ENCODE measurements around the gene PIAS1.

Gene PIAS1

DNA sequence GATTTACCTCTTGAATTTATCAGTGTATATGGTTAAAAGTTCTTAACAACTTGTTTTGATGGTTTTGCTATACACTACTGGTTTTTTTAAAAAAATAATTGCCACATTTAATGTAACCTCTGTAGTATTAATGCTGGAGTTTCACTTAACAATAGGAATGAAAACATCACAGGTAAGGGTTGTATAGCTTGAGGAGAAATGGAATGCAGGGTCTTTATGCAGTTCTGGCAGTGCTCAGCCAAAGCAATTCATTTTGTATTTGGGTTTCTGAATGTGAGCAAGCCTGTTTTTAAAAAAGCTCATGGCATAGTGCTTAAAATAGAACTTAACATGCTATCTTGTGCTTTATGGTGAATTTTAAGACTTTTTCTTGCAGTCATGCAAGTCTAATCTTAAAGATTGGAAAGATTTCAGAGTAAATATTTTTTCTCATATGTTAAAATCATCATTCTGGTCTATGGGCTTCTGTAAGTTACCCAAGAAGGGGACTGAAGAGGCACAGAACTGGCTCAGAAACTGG is 8.9 kb downstream of the PIAS1 start:
- DNase-seq (ENCODE audit: low read depth, low spot score), result no peak

DNA sequence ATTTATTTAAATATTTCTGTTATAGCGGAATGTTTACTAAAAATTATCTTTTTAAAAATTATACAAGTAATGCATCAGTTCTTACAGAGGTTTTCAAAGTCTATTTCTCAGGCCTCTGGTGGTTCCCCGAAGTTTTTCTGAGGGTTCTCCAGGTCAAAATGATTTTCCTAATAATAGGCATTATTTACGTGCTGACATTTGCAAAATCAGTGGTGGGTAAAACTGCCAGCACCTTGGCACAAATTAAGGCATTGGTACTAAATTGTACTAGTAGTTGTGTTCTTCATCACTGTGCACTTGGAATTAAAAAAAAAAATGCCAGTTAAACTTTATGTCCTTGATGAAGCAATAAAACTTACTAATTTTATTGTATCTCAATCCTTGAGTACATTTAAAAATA is 9.5 kb downstream of the PIAS1 start:
- DNase-seq (ENCODE audit: low read depth, low spot score), result no peak

GRCh38 chr15:68073576-68074288 is 19.6 kb downstream of the PIAS1 start:
- DNase-seq (ENCODE audit: low read depth, low spot score), result no peak

DNA sequence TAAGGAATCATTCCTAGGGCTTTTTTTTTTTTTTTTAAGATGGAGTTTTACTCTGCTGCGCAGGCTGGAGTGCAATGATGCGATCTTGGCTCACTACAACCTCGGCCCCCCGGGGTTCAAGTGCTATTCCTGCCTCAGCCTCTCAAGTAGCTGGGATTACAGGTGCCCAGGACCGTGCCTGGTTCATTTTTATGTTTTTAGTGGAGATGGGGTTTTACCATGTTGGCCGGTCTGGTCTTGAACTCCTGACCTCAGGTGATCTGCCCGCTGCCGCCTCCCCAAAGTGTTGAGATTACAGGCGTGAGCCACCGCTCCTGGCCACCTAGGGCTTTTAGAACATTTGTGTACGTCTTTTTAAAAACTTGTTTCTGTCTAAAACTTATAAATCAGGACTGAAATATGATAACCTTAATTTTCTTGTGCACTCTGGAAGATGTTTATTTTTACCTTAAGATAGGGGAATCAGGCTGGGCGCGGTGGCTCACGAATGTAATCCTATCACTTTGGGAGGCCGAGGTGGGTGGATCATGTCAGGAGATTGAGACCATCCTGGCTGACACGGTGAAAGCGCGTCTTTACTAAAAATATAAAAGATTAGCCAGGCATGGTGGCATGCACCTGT is 21.8 kb downstream of the PIAS1 start:
- no peak for DNase-seq (ENCODE audit: low read depth, low spot score)

DNA sequence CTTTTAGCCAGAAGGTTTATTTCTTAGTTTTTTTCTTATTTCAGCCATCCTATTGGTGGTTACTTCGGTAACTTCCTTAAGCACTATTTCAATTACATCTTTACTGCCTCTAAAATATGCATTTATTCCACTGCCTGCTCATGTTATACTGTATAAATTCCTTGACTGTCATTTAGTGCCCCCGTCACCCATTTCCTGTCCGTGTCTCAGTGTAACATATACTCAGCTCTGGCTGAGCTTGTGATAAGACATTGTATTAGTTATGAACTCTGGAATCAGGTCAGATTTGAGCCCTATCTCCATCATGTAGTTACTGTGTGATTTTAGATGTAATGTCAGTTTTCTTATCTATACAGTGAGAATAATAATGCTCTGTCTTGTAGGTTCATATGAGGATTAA is 24.2 kb downstream of the PIAS1 start:
- DNase-seq (ENCODE audit: low read depth, low spot score), result no peak

DNA sequence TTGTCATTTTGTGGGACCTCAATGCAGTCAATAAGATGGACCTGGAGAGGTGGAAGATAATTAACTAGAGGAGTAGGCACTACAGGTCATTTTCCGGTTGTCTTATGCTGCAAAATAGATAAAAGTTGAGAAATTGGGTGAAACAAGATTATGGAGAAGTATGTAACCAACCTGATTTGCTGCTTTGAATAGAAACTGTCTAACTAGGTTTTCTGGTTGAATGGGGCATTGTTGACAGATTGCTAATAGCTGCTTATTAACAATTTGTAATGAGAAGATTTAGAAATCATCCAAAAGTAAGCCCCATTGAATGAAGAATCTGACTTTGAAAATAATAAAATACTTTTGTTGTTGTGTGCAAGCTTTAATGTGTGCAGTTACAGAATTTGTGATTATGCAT is 26.2 kb downstream of the PIAS1 start:
- DNase-seq (ENCODE audit: low read depth, low spot score), result no peak

DNA sequence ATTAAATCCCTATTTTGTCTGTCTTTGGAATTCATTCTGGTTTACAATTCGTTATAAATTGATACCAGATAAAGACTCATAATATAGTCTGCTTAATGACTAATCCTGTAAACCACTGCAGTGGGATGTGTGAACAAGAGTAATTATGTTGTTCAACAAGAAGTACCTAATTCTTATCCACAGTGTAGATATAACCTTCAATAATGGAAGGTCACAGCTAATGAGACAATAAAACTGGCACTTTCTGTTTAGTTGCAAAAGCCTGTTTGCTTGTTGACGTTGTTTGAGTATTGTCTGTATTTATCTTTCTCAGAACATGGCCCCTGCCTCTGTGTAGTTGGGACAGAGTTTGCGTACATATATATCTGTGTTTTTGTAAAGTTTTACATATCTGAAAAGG is 26.7 kb downstream of the PIAS1 start:
- no peak for DNase-seq (ENCODE audit: low read depth, low spot score)

DNA sequence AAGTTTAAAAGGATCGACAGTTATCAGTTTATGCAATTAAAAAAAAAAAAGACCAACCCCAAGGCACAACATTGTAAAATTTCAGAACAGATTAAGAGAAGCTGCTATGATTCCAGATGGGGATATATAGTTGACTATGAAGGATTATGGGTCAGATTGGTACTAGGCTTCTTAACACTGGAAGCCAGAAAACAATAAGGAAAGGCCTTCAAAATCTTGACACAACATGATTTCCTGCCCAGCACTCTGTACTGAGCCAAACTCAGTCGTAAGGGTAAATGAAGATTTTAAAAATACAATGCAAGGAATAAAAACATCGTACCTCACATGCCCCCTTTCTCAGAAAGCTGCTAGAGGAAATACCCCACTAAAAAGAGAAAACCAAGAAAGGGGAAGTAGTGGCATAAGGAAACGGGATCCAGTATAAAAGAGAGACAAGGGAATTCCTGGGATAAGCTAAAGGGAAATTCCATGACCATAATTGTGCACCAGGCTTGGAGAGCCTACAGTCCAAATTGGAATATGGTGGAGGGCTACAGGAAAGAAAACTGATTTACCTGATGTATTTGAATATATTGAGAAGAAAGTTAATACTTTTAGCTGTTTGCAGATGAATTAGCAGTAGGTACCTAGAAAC is 27.9 kb downstream of the PIAS1 start:
- DNase-seq (ENCODE audit: low read depth, low spot score), result no peak

- DNase-seq (ENCODE audit: low read depth, low spot score), result no peak
Measured at GRCh38 chr15:68082735-68083134, 28.6 kb downstream of the PIAS1 start.

- no peak for DNase-seq (ENCODE audit: low read depth, low spot score)
Measured at GRCh38 chr15:68083463-68083862, 29.3 kb downstream of the PIAS1 start.

GRCh38 chr15:68085052-68085451 is 30.9 kb downstream of the PIAS1 start:
- no peak for DNase-seq (ENCODE audit: low read depth, low spot score)

DNA sequence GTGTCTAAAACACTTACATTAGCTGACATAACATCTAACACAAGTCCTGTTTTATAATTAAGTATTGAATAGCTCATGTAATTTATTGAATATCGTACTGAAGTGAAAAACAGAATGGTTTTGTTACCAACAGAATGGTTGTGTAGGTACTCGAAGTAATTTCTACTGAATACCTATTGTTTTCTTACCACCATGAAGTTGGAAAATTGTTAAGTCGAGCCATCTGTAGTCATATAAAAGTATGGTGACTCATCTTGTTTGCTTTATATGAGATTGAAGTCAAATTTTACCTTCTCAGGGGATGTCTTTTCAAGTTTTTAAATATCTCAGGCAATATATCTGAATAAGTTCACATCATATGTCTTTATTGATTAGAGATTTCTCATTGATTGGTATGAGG is 37.6 kb downstream of the PIAS1 start:
- DNase-seq (ENCODE audit: low read depth, low spot score), result no peak

DNA sequence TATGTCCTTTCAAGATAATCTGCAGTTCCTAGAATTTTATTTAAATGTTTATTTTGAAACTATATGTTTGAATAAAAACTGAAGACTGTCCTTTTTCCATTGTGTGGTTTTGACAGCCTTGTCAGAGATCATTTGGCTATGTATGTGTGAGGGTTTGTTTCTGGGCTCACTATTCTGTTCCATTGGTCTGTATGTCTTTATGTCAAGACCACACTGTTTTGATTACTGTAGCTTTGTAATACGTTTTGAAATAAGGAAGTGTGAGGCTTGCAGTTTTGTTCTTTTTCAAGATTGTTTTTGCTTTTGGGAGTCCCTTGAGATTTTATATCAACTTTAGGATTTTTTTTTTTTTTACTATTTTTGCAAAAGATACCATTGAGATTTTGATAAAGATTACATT is 42.0 kb downstream of the PIAS1 start:
- DNase-seq (ENCODE audit: low read depth, low spot score), result no peak

GRCh38 chr15:68097029-68097428 is 42.9 kb downstream of the PIAS1 start:
- no peak for DNase-seq (ENCODE audit: low read depth, low spot score)

GRCh38 chr15:68098465-68098864 is 44.4 kb downstream of the PIAS1 start:
- DNase-seq (ENCODE audit: low read depth, low spot score), result no peak

DNA sequence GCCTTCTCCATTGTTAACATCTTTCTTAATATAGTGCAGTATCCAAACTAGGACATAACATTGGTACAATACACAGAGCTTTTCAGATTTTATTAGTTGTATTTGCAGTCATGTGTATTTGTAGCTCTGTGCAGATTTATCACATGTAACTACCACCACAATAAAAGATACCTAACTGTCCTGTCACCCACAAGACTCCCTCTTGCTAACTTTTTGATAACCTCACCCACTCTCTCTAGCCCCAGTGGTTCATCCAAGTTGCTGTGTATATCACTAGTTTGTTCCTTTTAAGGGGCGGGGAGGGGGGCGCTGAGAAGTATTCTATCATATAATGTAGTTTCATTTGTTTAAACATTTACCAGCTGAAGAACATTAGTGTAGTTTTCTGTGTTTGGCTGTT is 46.1 kb downstream of the PIAS1 start:
- DNase-seq (ENCODE audit: low read depth, low spot score), result no peak

GRCh38 chr15:68103603-68104002 is 49.5 kb downstream of the PIAS1 start:
- no peak for DNase-seq (ENCODE audit: low read depth, low spot score)

GRCh38 chr15:68106656-68107055 is 52.5 kb downstream of the PIAS1 start:
- no peak for DNase-seq (ENCODE audit: low read depth, low spot score)

- DNase-seq (ENCODE audit: low read depth, low spot score), result no peak
Measured at GRCh38 chr15:68107142-68107541, 53.0 kb downstream of the PIAS1 start.

GRCh38 chr15:68112706-68113105 is 58.6 kb downstream of the PIAS1 start:
- DNase-seq (ENCODE audit: low read depth, low spot score), result no peak

GRCh38 chr15:68113273-68113672 is 59.2 kb downstream of the PIAS1 start:
- DNase-seq (ENCODE audit: low read depth, low spot score), result no peak

GRCh38 chr15:68113751-68114150 is 59.6 kb downstream of the PIAS1 start:
- DNase-seq (ENCODE audit: low read depth, low spot score), result no peak

GRCh38 chr15:68114356-68114755 is 60.2 kb downstream of the PIAS1 start:
- DNase-seq (ENCODE audit: low read depth, low spot score), result no peak
